Prostate gland (tissue), 2 donors: ENCODE results near the gene ATF6. TPM values are rescaled to one million over a fixed set of nuclear protein-coding genes. Genes with fewer than 3 reads are reported as not detected.

Source experiments
- DNase-seq: peaks from one replicate; pipeline ENCODE4 v3.0.0-alpha.2; 2019; ENCODE audit warnings: low spot score
- H3K27ac ChIP-seq, 2 donors: fragments of 200-600 bp; sonication (generic); 2 replicates each; pipeline ENCODE4 v1.5.1; 2017 to 2019
- H3K27me3 ChIP-seq: fragments of 200-600 bp; sonication (generic); replicated peaks from 2 replicates; pipeline ENCODE4 v1.5.1; 2019; ENCODE audit not compliant: insufficient read depth
- H3K36me3 ChIP-seq, 2 donors: fragments of 200-600 bp; sonication (generic); 1 replicate in 1 of 2; 2 replicates in 1 of 2; pipeline versions ENCODE4 v1.5.1 to v1.8.1; 2017 to 2019
- H3K4me1 ChIP-seq: fragments of 200-600 bp; sonication (generic); replicated peaks from 2 replicates; pipeline ENCODE4 v1.5.1; 2019
- H3K4me3 ChIP-seq, 2 donors: fragments of 200-600 bp; sonication (generic); 2 replicates each; pipeline ENCODE4 v1.5.1; 2017 to 2019
- H3K9me3 ChIP-seq: fragments of 200-600 bp; sonication (generic); 2 replicates; pipeline ENCODE4 v1.5.1; 2017
- POLR2A ChIP-seq: fragments of 450-650 bp; IDR thresholded peaks from one replicate; pipeline ENCODE4 v1.6.1; 2016; ENCODE audit warnings: antibody characterized with exemption, mild to moderate bottlenecking
- POLR2AphosphoS5 ChIP-seq: sonication (generic); formaldehyde crosslinking; IDR thresholded peaks from one replicate; pipeline ENCODE4 v1.6.1; 2017; ENCODE audit warnings: antibody characterized with exemption
- WGBS: methylation state at CpG from one replicate; pipeline ENCODE4 v1.1.5; 2018; 5-methylcytosine and 5-hydroxymethylcytosine counted together
- intact Hi-C: fragments of 100-400 bp; cut with DNase I; formaldehyde crosslinking; loops from one replicate; pipeline ENCODE4 v1.14.2; 2022
- total RNA-seq, 2 donors: library from RNA; depleted of rRNA; stranded (reverse); fragments of >200 nt; gene quantifications; one replicate each; pipeline ENCODE4 v1.1.0, GENCODE V29; 2016
- TF ChIP-seq, protein P1 (sequence below), 4 experiments: fragments of 200-600 bp in 2 of 4; fragments of 450-650 bp in 2 of 4; sonication (generic) in 2 of 4; IDR thresholded peaks; 1 replicate in 3 of 4; 2 replicates in 1 of 4; pipeline ENCODE4 v1.5.1; 2016 to 2019; ENCODE audit warnings: antibody characterized with exemption in 4 of 4, mild to moderate bottlenecking in 2 of 4, moderate library complexity in 2 of 4

ATF6 gene
- total RNA-seq, 2 donors from 2014 or later, result 34.6 to 38.9 TPM

DNA sequence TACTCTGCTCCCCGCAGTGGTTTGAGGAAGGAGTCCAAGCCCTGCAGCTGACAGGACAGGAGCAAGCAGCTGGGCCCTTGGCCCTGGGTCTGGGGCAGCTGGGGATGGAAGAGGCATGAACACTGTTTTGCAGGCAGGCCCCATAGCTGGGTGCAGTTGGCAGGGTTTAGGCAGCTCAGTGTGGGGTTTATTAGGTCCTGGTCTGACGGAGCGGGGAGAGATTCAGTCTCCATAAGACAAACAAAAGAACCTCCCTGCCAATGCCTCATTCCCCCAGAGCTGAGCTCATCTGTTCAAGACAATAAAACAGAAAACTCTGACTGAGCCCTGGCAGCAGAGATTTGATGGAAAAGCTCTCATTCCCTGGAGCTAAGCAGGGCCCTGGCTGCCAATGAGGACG is 220.2 kb downstream of the ATF6 start:
- TF ChIP-seq POLR2A (no peak), POLR2AphosphoS5 (no peak)
- TF ChIP-seq, protein P1, sequence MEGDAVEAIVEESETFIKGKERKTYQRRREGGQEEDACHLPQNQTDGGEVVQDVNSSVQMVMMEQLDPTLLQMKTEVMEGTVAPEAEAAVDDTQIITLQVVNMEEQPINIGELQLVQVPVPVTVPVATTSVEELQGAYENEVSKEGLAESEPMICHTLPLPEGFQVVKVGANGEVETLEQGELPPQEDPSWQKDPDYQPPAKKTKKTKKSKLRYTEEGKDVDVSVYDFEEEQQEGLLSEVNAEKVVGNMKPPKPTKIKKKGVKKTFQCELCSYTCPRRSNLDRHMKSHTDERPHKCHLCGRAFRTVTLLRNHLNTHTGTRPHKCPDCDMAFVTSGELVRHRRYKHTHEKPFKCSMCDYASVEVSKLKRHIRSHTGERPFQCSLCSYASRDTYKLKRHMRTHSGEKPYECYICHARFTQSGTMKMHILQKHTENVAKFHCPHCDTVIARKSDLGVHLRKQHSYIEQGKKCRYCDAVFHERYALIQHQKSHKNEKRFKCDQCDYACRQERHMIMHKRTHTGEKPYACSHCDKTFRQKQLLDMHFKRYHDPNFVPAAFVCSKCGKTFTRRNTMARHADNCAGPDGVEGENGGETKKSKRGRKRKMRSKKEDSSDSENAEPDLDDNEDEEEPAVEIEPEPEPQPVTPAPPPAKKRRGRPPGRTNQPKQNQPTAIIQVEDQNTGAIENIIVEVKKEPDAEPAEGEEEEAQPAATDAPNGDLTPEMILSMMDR (IDR thresholded peaks at IDR 0.05), result no peak
- Histone ChIP-seq H3K27ac (no peak overlapping the region), H3K36me3 (no peaks in the 10 kb centered on the region), H3K9me3 (no peaks in the 10 kb centered on the region), H3K27me3 (no peaks in the 10 kb centered on the region), H3K4me3 (no peak overlapping the region), H3K4me1 (no peaks in the 10 kb centered on the region)
- DNase-seq, result no peak
- intact Hi-C loops, result no loop called here
- 39% methylated on average over 4 of the region's 4 CpGs for WGBS

- no peak for DNase-seq
- H3K36me3 ChIP-seq, result no peaks in the 10 kb centered on the region
- whole genome bisulfite sequencing, result 54% methylated on average over 1 of the region's 1 CpG
- no peak overlapping the region for H3K4me3 ChIP-seq
- H3K9me3 ChIP-seq, result no peaks in the 10 kb centered on the region
- intact Hi-C loops, result no loop called here
- no peak overlapping the region for H3K27ac ChIP-seq
- no peaks in the 10 kb centered on the region for H3K4me1 ChIP-seq
- no peak for TF ChIP-seq POLR2AphosphoS5
- TF ChIP-seq POLR2A, result no peak
- TF ChIP-seq, protein P1 (IDR thresholded peaks at IDR 0.05), result no peak
- no peaks in the 10 kb centered on the region for H3K27me3 ChIP-seq
These were observed 221.2 kb downstream of the ATF6 start for GRCh38 chr1:161987303-161987702.

GRCh38 chr1:161987872-161988271 is 221.8 kb downstream of the ATF6 start:
- TF ChIP-seq POLR2A, result no peak
- TF ChIP-seq, protein P1 (IDR thresholded peaks at IDR 0.05), result no peak
- TF ChIP-seq POLR2AphosphoS5, result no peak
- H3K9me3 ChIP-seq, result no peaks in the 10 kb centered on the region
- intact Hi-C loops, result loop anchor here (2.0 kb wide), 1 partner anchor 65 kb away; no protein-coding TSS in a partner anchor
- 32% methylated on average over 5 of the region's 5 CpGs for WGBS
- H3K27ac ChIP-seq, result no peak overlapping the region
- H3K36me3 ChIP-seq, result no peaks in the 10 kb centered on the region
- DNase-seq, result no peak
- H3K27me3 ChIP-seq, result no peaks in the 10 kb centered on the region
- H3K4me1 ChIP-seq, result no peaks in the 10 kb centered on the region
- no peak overlapping the region for H3K4me3 ChIP-seq

DNA sequence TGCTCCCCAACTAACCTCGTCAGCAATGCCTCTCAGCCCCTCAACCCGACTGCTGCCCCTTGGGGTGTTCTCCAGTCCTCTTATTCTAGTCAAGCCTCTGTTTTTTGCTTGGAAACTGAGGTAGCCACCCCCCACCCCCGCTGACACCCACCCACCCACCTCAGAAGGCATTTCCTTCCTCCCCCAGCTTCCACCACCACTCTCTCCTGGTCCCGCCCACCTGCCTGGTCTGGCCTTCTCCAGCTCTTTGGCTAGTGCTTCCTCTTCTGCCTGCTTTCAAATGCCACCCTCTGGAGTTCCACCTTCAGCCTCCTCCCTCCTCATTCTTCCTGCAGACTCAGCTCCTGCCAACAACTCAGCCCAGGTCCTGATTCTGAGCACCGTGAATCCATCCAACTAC is 222.3 kb downstream of the ATF6 start:
- no peak for DNase-seq
- no peak for TF ChIP-seq POLR2A
- TF ChIP-seq POLR2AphosphoS5, result no peak
- TF ChIP-seq, protein P1 (IDR thresholded peaks at IDR 0.05), result no peak
- Histone ChIP-seq H3K9me3 (no peaks in the 10 kb centered on the region), H3K4me3 (no peak overlapping the region), H3K36me3 (no peaks in the 10 kb centered on the region), H3K4me1 (no peaks in the 10 kb centered on the region), H3K27ac (no peak overlapping the region), H3K27me3 (no peaks in the 10 kb centered on the region)
- intact Hi-C loops, result loop anchor here (2.0 kb wide), 1 partner anchor 66 kb away; no protein-coding TSS in a partner anchor
- WGBS, result 63% methylated on average over 5 of the region's 5 CpGs

- no peak for TF ChIP-seq POLR2AphosphoS5
- TF ChIP-seq, protein P1 (IDR thresholded peaks at IDR 0.05), result no peak
- TF ChIP-seq POLR2A, result no peak
- Histone ChIP-seq H3K36me3 (no peaks in the 10 kb centered on the region), H3K27ac (no peak overlapping the region), H3K27me3 (no peaks in the 10 kb centered on the region), H3K4me1 (no peaks in the 10 kb centered on the region), H3K4me3 (no peak overlapping the region), H3K9me3 (no peaks in the 10 kb centered on the region)
- DNase-seq, result no peak
- intact Hi-C loops, result loop anchor here (2.0 kb wide), 1 partner anchor 66 kb away; no protein-coding TSS in a partner anchor
These were observed 223.0 kb downstream of the ATF6 start for GRCh38 chr1:161989108-161989507.
